K562 (cell line): Measurements from ENCODE around the gene MPND. TPM values are rescaled to one million over a fixed set of nuclear protein-coding genes. Genes with fewer than 3 reads are reported as not detected.
A peak's percentile ranks its signal among the peaks of the same experiment; 100 is the strongest.

Source experiments
- ARID3B ChIP-seq: fragments of 250-450 bp; sonication (Bioruptor Pico); IDR thresholded peaks from 2 replicates; pipeline ENCODE4 v1.4.0; 2020; ENCODE audit warnings: borderline replicate concordance
- FOXJ3 ChIP-seq: sonication (generic); formaldehyde crosslinking; IDR thresholded peaks from 2 replicates; pipeline ENCODE4 v1.4.0; 2020; ENCODE audit warnings: mild to moderate bottlenecking, missing genetic modification reagents
- HBP1 ChIP-seq: fragments of 450-650 bp; formaldehyde crosslinking; IDR thresholded peaks from 2 replicates; pipeline ENCODE4 v1.4.0; 2022; ENCODE audit warnings: missing genetic modification characterization
- HSF4 ChIP-seq: fragments of 250-450 bp; sonication (Bioruptor Pico); IDR thresholded peaks from 2 replicates; pipeline ENCODE4 v2.1.2; 2022; ENCODE audit warnings: mild to moderate bottlenecking, moderate library complexity, borderline replicate concordance
- MECOM ChIP-seq: fragments of 250-450 bp; sonication (Bioruptor Pico); IDR thresholded peaks from 2 replicates; pipeline ENCODE4 v1.8.0; 2022; ENCODE audit warnings: inconsistent platforms
- MYNN ChIP-seq, 2 experiments: sonication (generic); formaldehyde crosslinking in 1 of 2; IDR thresholded peaks; 2 replicates each; pipeline versions ENCODE4 v1.5.0 to v1.6.1; 2016 to 2020; ENCODE audit warnings: antibody characterized with exemption in 1 of 2, missing genetic modification reagents in 1 of 2
- NFIX ChIP-seq: fragments of 250-450 bp; sonication (Bioruptor Pico); IDR thresholded peaks from 2 replicates; pipeline ENCODE4 v1.4.0; 2020; ENCODE audit warnings: low read depth, mild to moderate bottlenecking, moderate library complexity
- PML ChIP-seq: IDR thresholded peaks from 2 replicates; pipeline ENCODE4 v1.6.1; 2012; ENCODE audit warnings: low read length, inconsistent platforms
- POLR2A ChIP-seq: fragments of 450-650 bp; conservative IDR thresholded peaks from 2 replicates; pipeline ENCODE4 v1.6.1; 2016
- STAT6 ChIP-seq: sonication (generic); formaldehyde crosslinking; IDR thresholded peaks from 2 replicates; pipeline ENCODE4 v1.8.1; 2023; ENCODE audit warnings: mild to moderate bottlenecking, missing genetic modification reagents
- SUPT5H ChIP-seq: fragments of 450-650 bp; IDR thresholded peaks from 2 replicates; pipeline ENCODE4 v1.6.1; 2016
- TBL1XR1 ChIP-seq, 2 experiments: IDR thresholded peaks; 2 replicates each; pipeline ENCODE4 v1.6.1; 2012; ENCODE audit warnings: improper control_type of control experiment in 2 of 2, low read length in 2 of 2, mild to moderate bottlenecking in 1 of 2
- ZBTB17 ChIP-seq: fragments of 450-650 bp; formaldehyde crosslinking; IDR thresholded peaks from 2 replicates; pipeline ENCODE4 v1.4.0; 2020; ENCODE audit warnings: mild to moderate bottlenecking
- ZKSCAN3 ChIP-seq: fragments of 250-450 bp; sonication (Bioruptor Pico); IDR thresholded peaks from 2 replicates; pipeline ENCODE4 v1.4.0; 2020
- ZNF395 ChIP-seq: fragments of 200-800 bp; sonication (Bioruptor generic); IDR thresholded peaks from 2 replicates; pipeline ENCODE4 v1.6.1; 2017; ENCODE audit warnings: missing genetic modification characterization, missing compliant biosample characterization
- ZNF717 ChIP-seq: fragments of 250-450 bp; sonication (Bioruptor Pico); IDR thresholded peaks from 2 replicates; pipeline ENCODE4 v1.5.0; 2021
- polyA plus RNA-seq, 8 experiments: library from polyadenylated mRNA; depleted of rRNA in 4 of 8; stranded (reverse) in 5 of 8; unstranded in 3 of 8; fragments of >200 nt; fragmentation: Nextera tagmentation in 2 of 8; fragmentation: Illumina TruSeq in 1 of 8; extraction: Ambion mirVana in 2 of 8; extraction: Trizol in 1 of 8; gene quantifications; 2 replicates each; pipeline versions ENCODE4 v1.2.1 to v1.2.3, GENCODE V29; 2011 to 2014; ENCODE audit warnings: inconsistent platforms in 1 of 8, missing spikeins in 1 of 8
- total RNA-seq, 7 experiments: library from RNA; depleted of rRNA in 6 of 7; stranded (reverse); fragments of >200 nt in 6 of 7; fragmentation: Illumina TruSeq in 2 of 7; extraction: Trizol in 2 of 7; gene quantifications; 2 replicates each; pipeline versions ENCODE4 v1.2.1 to v1.2.3, GENCODE V29; 2011 to 2021; ENCODE audit warnings: low replicate concordance in 1 of 7

Gene MPND
- total and polyA plus RNA-seq, 9 of the 15 experiments (the other 6 are each of a cell fraction or from before 2014, with no cell fraction given): 0.25 to 14.0 (median 3.9) TPM

GRCh38 chr19:4358709-4359626, 15.6 kb downstream of the MPND start (continued):
- TF ChIP-seq ZNF395 (CRISPR knock-in tag): no peak
- TF ChIP-seq FOXJ3: no peak
- no peak for TF ChIP-seq TBL1XR1 (IDR thresholded peaks at IDR 0.05; ENCODE audit: low read length in 2 of 2)
- TF ChIP-seq STAT6 (CRISPR knock-in tag): no peak
- TF ChIP-seq HBP1 (CRISPR knock-in tag): no peak
- TF ChIP-seq MECOM (CRISPR knock-in tag): no peak
- peak; percentile 49; the same call in 1 of the 2 replicates for TF ChIP-seq SUPT5H
- TF ChIP-seq ARID3B (CRISPR knock-in tag): no peak
- no peak for TF ChIP-seq ZNF717 (CRISPR knock-in tag)
- TF ChIP-seq PML: 0 out of 2 replicates have a peak, but pooled peaks have one; percentile 39
- no peak for TF ChIP-seq HSF4
- TF ChIP-seq ZKSCAN3 (CRISPR knock-in tag): no peak
- TF ChIP-seq ZBTB17 (CRISPR knock-in tag): 0 out of 2 replicates have a peak, but pooled peaks have one; percentile 12
- no peak for TF ChIP-seq NFIX
- peak; percentile 18 for TF ChIP-seq POLR2A
- TF ChIP-seq MYNN (IDR thresholded peaks at IDR 0.05): 0 out of 2 replicates have a peak, but pooled peaks have one; percentile 39
- TF ChIP-seq MYNN (CRISPR knock-in tag; IDR thresholded peaks at IDR 0.05): no peak
